IPS-11a (cell line): ENCODE data around the gene SNX11.

Experiments used
- H3K4me3 ChIP-seq: one replicate; pipeline ENCODE4 v1.5.1; 2013; ENCODE audit warnings: low read depth, low read length, control low read depth

SNX11 gene

GRCh38 chr17:48160177-48161081 is 52.9 kb downstream of the SNX11 start:
- H3K4me3 ChIP-seq = no peak overlapping the region

GRCh38 chr17:48161127-48161905 is 53.8 kb downstream of the SNX11 start:
- H3K4me3 ChIP-seq = no peak overlapping the region

- H3K4me3 ChIP-seq = no peak overlapping the region
Measured at GRCh38 chr17:48162306-48162934, 54.9 kb downstream of the SNX11 start.

GRCh38 chr17:48162946-48163506 is 55.5 kb downstream of the SNX11 start:
- no peak overlapping the region for H3K4me3 ChIP-seq

- H3K4me3 ChIP-seq = no peak overlapping the region
Measured at GRCh38 chr17:48163809-48164208, 56.2 kb downstream of the SNX11 start.

GRCh38 chr17:48169926-48170325 is 62.4 kb downstream of the SNX11 start:
- H3K4me3 ChIP-seq = no peak overlapping the region
